OCI-LY3 (cell line): ENCODE data around the gene MED25.

ENCODE experiments used
- H2AFZ ChIP-seq: fragments of 200-600, 300-600 bp; shearing (Covaris generic); 2 replicates; pipeline ENCODE4 v1.6.0; 2014; ENCODE audit warnings: antibody characterized with exemption, low read depth, low read length
- H3K27ac ChIP-seq: fragments of 200-600, 300-600 bp; sonication (generic); 2 replicates; pipeline ENCODE4 v1.5.1; 2014; ENCODE audit warnings: mild to moderate bottlenecking, low read length, moderate library complexity, mixed read lengths
- H3K27me3 ChIP-seq: fragments of 200-600, 300-600 bp; sonication (generic); 2 replicates; pipeline ENCODE4 v1.6.1; 2014; ENCODE audit warnings: low read depth, low read length, mixed read lengths
- H3K36me3 ChIP-seq: fragments of 200-600, 300-600 bp; sonication (generic); replicated peaks from 2 replicates; pipeline ENCODE3; 2014; ENCODE audit warnings: low read depth, low read length, mixed read lengths
- H3K4me1 ChIP-seq: fragments of 300-600, 200-600 bp; sonication (generic); 2 replicates; pipeline ENCODE4 v1.6.1; 2014; ENCODE audit warnings: low read length, mixed read lengths
- H3K4me2 ChIP-seq: fragments of 200-600, 300-600 bp; sonication (generic); 2 replicates; pipeline ENCODE4 v1.6.1; 2014; ENCODE audit warnings: low read length, mixed read lengths
- H3K4me3 ChIP-seq: fragments of 300-600, 200-600 bp; sonication (generic); 2 replicates; pipeline ENCODE4 v1.5.1; 2014; ENCODE audit warnings: antibody characterized with exemption, mild to moderate bottlenecking, low read length, moderate library complexity
- H3K79me2 ChIP-seq: fragments of 300-600, 200-600 bp; shearing (Covaris generic); 2 replicates; pipeline ENCODE4 v1.6.1; 2014; ENCODE audit warnings: mild to moderate bottlenecking, low read length, mixed read lengths
- H3K9ac ChIP-seq: fragments of 300-600, 200-600 bp; shearing (Covaris generic); 2 replicates; pipeline ENCODE4 v1.6.0; 2014; ENCODE audit warnings: mild to moderate bottlenecking, low read length, moderate library complexity
- H3K9me3 ChIP-seq: fragments of 200-600, 300-600 bp; shearing (Covaris generic); 2 replicates; pipeline ENCODE4 v1.6.1; 2014; ENCODE audit warnings: low read length, mixed read lengths; ENCODE audit not compliant: insufficient read depth
- H4K20me1 ChIP-seq: fragments of 200-600, 300-600 bp; sonication (generic); 2 replicates; pipeline ENCODE4 v1.6.1; 2016; ENCODE audit warnings: low read length, mixed read lengths; ENCODE audit not compliant: insufficient read depth
- CTCF ChIP-seq: fragments of 200-600, 300-600 bp; sonication (generic); IDR thresholded peaks from 2 replicates; pipeline ENCODE4 v1.5.1; 2014; ENCODE audit warnings: antibody characterized with exemption, low read length, low read depth
- EZH2phosphoT487 ChIP-seq: fragments of 200-600 bp; shearing (Covaris generic); IDR thresholded peaks from 2 replicates; pipeline ENCODE4 v1.6.1; 2018; ENCODE audit warnings: antibody characterized with exemption, mixed run types, low read depth

Gene MED25

GRCh38 chr19:49808711-49809159 is 9.4 kb upstream of the MED25 start:
- no peak overlapping the region for H3K4me3 ChIP-seq
- H3K27me3 ChIP-seq = no peaks in the 10 kb centered on the region
- no peak overlapping the region for H3K27ac ChIP-seq
- no peaks in the 10 kb centered on the region for H3K9me3 ChIP-seq
- peaks cover 26% of the 10 kb centered on the region for H3K4me1 ChIP-seq
- H3K4me2 ChIP-seq = no peak overlapping the region
- no peaks in the 10 kb centered on the region for H3K79me2 ChIP-seq
- no peaks in the 10 kb centered on the region for H4K20me1 ChIP-seq
- no peak for TF ChIP-seq EZH2phosphoT487
- peaks cover 18% of the 10 kb centered on the region for H3K36me3 ChIP-seq
- no peak overlapping the region for H3K9ac ChIP-seq
- H2AFZ ChIP-seq = no peak overlapping the region

GRCh38 chr19:49809160-49809940 is 8.7 kb upstream of the MED25 start:
- H3K27me3 ChIP-seq = no peaks in the 10 kb centered on the region
- H3K4me1 ChIP-seq = peaks cover 30% of the 10 kb centered on the region
- no peak for TF ChIP-seq EZH2phosphoT487
- no peaks in the 10 kb centered on the region for H4K20me1 ChIP-seq
- H3K9ac ChIP-seq = no peak overlapping the region
- no peak overlapping the region for H3K4me2 ChIP-seq
- H2AFZ ChIP-seq = no peak overlapping the region
- H3K9me3 ChIP-seq = no peaks in the 10 kb centered on the region
- no peak overlapping the region for H3K4me3 ChIP-seq
- no peaks in the 10 kb centered on the region for H3K79me2 ChIP-seq
- H3K36me3 ChIP-seq = peaks cover 18% of the 10 kb centered on the region
- no peak overlapping the region for H3K27ac ChIP-seq

GRCh38 chr19:49809941-49810389 is 8.1 kb upstream of the MED25 start:
- Histone ChIP-seq H3K4me1 (peaks cover 30% of the 10 kb centered on the region), H4K20me1 (no peaks in the 10 kb centered on the region), H3K27me3 (no peaks in the 10 kb centered on the region), H3K4me3 (no peak overlapping the region), H2AFZ (no peak overlapping the region), H3K9ac (no peak overlapping the region), H3K79me2 (no peaks in the 10 kb centered on the region), H3K9me3 (no peaks in the 10 kb centered on the region), H3K4me2 (no peak overlapping the region), H3K27ac (no peak overlapping the region), H3K36me3 (peaks cover 18% of the 10 kb centered on the region)
- TF ChIP-seq EZH2phosphoT487 = no peak
- no peak for TF ChIP-seq CTCF

DNA sequence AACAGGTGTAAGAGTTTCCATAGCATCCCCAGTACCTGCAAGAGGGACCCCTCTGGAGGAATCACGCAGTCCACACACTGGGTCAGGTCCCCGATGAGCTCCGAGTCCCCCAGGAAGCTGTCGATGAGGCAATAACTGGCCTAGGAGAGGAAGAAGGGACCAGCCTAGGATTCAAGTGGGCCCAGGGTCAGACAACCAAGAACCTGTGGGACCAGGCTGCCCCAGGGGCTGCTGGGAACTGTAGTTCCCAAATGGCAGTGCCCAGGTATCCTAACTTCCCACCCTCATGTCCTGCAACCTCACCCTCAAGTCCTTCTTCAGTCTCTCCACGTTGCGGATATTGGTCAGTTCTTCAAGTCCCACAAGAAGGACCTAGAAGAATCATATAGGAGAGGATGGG is 6.8 kb upstream of the MED25 start:
- TF ChIP-seq CTCF (no peak), EZH2phosphoT487 (no peak)
- no peak overlapping the region for H3K9ac ChIP-seq

GRCh38 chr19:49812452-49812996 is 5.6 kb upstream of the MED25 start:
- Histone ChIP-seq H3K9me3 (no peaks in the 10 kb centered on the region), H3K4me3 (peak overlapping the region; percentile 91), H3K36me3 (peaks cover 7% of the 10 kb centered on the region), H3K79me2 (no peaks in the 10 kb centered on the region), H3K27ac (peak overlapping the region; percentile 82), H2AFZ (peak overlapping the region; percentile 89), H3K27me3 (no peaks in the 10 kb centered on the region), H4K20me1 (no peaks in the 10 kb centered on the region), H3K4me2 (peak overlapping the region; percentile 88), H3K9ac (peak overlapping the region; percentile 85), H3K4me1 (peaks cover 15% of the 10 kb centered on the region)
- TF ChIP-seq CTCF (no peak), EZH2phosphoT487 (no peak)

More for the DNA sequence above, 6.8 kb upstream of the MED25 start:
- no peaks in the 10 kb centered on the region for H3K9me3 ChIP-seq
- H3K27ac ChIP-seq = no peak overlapping the region
- no peak overlapping the region for H3K4me2 ChIP-seq
- H3K27me3 ChIP-seq = no peaks in the 10 kb centered on the region
- no peak overlapping the region for H3K4me3 ChIP-seq
- H3K4me1 ChIP-seq = peaks cover 27% of the 10 kb centered on the region
- no peaks in the 10 kb centered on the region for H4K20me1 ChIP-seq
- no peak overlapping the region for H2AFZ ChIP-seq
- peaks cover 11% of the 10 kb centered on the region for H3K36me3 ChIP-seq
- no peaks in the 10 kb centered on the region for H3K79me2 ChIP-seq
